Endothelial cell of umbilical vein (primary cell): Measurements from ENCODE around the gene DMD. TPM values are rescaled to one million over a fixed set of nuclear protein-coding genes. Genes with fewer than 3 reads are reported as not detected.

Source experiments
- BruUV-seq: library from RNA; stranded (reverse); fragments of 400-500 nt; replicated peaks from 2 replicates; lab custom pipeline; 2021; lab: Mats Ljungman, UMichigan
- CTCF ChIA-PET: fragments of 300-600, 350-600 bp; sonication (Branson Sonifier 250); formaldehyde crosslinking; loops from one replicate; lab custom pipeline; 2021; ENCODE audit warnings: antibody characterized with exemption, inconsistent platforms; lab: Charles Lee
- POLR2A ChIA-PET: fragments of 300-600, 350-600 bp; sonication (Branson Sonifier 250); formaldehyde crosslinking; loops from one replicate; lab custom pipeline; 2021; ENCODE audit warnings: antibody characterized with exemption, inconsistent platforms; lab: Charles Lee
- DNase-seq: peaks from one replicate; pipeline ENCODE4 v3.0.0-alpha.2; 2011; ENCODE audit warnings: low read depth, low spot score
- FAIRE-seq: peaks from 2 replicates; lab custom pipeline; 2011; peaks lifted over from hg19 to GRCh38; lab: Jason Lieb, UNC
- H2AFZ ChIP-seq: 2 replicates; pipeline ENCODE4 v1.6.0; 2012; ENCODE audit warnings: low read depth, low read length, control low read depth, inconsistent platforms
- H3K27ac ChIP-seq: 2 replicates; pipeline ENCODE4 v1.5.1; 2011; ENCODE audit warnings: low read depth, mild to moderate bottlenecking, control low read depth, low read length, moderate library complexity; ENCODE audit not compliant: insufficient read depth
- H3K27me3 ChIP-seq, 2 experiments: 2 replicates each; pipeline versions ENCODE4 v1.6.0 to v1.6.1; 2011; ENCODE audit warnings: low read length in 2 of 2, mixed read lengths in 1 of 2; ENCODE audit not compliant: control insufficient read depth in 2 of 2, insufficient read depth in 2 of 2
- H3K36me3 ChIP-seq, 2 experiments: 2 replicates in 1 of 2; 3 replicates in 1 of 2; pipeline ENCODE4 v1.5.1; 2011; ENCODE audit warnings: low read length in 2 of 2, mild to moderate bottlenecking in 1 of 2, moderate library complexity in 1 of 2; ENCODE audit not compliant: control insufficient read depth in 2 of 2, insufficient read depth in 2 of 2; ENCODE audit errors: extremely low read depth in 1 of 2
- H3K4me1 ChIP-seq: 3 replicates; pipeline ENCODE4 v1.5.1; 2011; ENCODE audit warnings: mild to moderate bottlenecking, low read length; ENCODE audit not compliant: control insufficient read depth, insufficient read depth; ENCODE audit errors: extremely low read depth
- H3K4me2 ChIP-seq: 2 replicates; pipeline ENCODE4 v1.6.1; 2011; ENCODE audit warnings: low read length, control low read depth, mixed read lengths; ENCODE audit not compliant: insufficient read depth
- H3K4me3 ChIP-seq, 3 experiments: fragments of 200-600 bp in 1 of 3; sonication (generic), shearing (Covaris generic) in 1 of 3; replicated peaks in 1 of 3; 2 replicates each; pipeline ENCODE4 v1.5.1; 2011 to 2016; ENCODE audit warnings: control low read depth in 3 of 3, low read length in 3 of 3, mild to moderate bottlenecking in 2 of 3, inconsistent platforms in 1 of 3, low read depth in 1 of 3, moderate library complexity in 1 of 3; ENCODE audit not compliant: insufficient read depth in 1 of 3
- H3K79me2 ChIP-seq: 2 replicates; pipeline ENCODE4 v1.6.0; 2012; ENCODE audit warnings: low read length, inconsistent platforms; ENCODE audit not compliant: control insufficient read depth, insufficient read depth
- H3K9ac ChIP-seq: replicated peaks from 2 replicates; pipeline ENCODE3; 2011; ENCODE audit warnings: low read length, control low read depth; ENCODE audit not compliant: insufficient read depth; ENCODE audit errors: extremely low read depth
- H3K9me1 ChIP-seq: replicated peaks from 3 replicates; pipeline ENCODE4 v1.6.0; 2011; ENCODE audit warnings: mild to moderate bottlenecking, low read length; ENCODE audit not compliant: control insufficient read depth, insufficient read depth; ENCODE audit errors: extremely low read depth
- H3K9me3 ChIP-seq: replicated peaks from 2 replicates; pipeline ENCODE4 v1.5.1; 2012; ENCODE audit warnings: low read length, inconsistent platforms; ENCODE audit not compliant: control insufficient read depth, insufficient read depth
- H4K20me1 ChIP-seq: replicated peaks from 2 replicates; pipeline ENCODE3; 2011; ENCODE audit warnings: mild to moderate bottlenecking, low read length; ENCODE audit not compliant: control insufficient read depth, insufficient read depth; ENCODE audit errors: extremely low read depth
- EZH2 ChIP-seq: IDR thresholded peaks from 2 replicates; pipeline ENCODE4 v1.6.1; 2012; ENCODE audit warnings: borderline replicate concordance, low read depth, mild to moderate bottlenecking, moderate library complexity, low read length, inconsistent platforms; ENCODE audit not compliant: severe bottlenecking
- FOS ChIP-seq: IDR thresholded peaks from 2 replicates; pipeline ENCODE4 v1.6.1; 2011; ENCODE audit warnings: mild to moderate bottlenecking, low read length, moderate library complexity, borderline replicate concordance; ENCODE audit not compliant: insufficient read depth
- GATA2 ChIP-seq: IDR thresholded peaks from 2 replicates; pipeline ENCODE4 v1.7.0; 2011; ENCODE audit warnings: low read depth, mild to moderate bottlenecking, moderate library complexity, mixed read lengths, low read length; ENCODE audit not compliant: insufficient read length, insufficient read depth
- JUN ChIP-seq: IDR thresholded peaks from 2 replicates; pipeline ENCODE4 v1.6.1; 2011; ENCODE audit warnings: borderline replicate concordance, low read depth; ENCODE audit not compliant: insufficient read length, insufficient read depth
- MYC ChIP-seq: IDR thresholded peaks from one replicate; pipeline ENCODE4 v1.6.1; 2011; ENCODE audit warnings: mild to moderate bottlenecking, low read depth, low read length
- POLR2A ChIP-seq: IDR thresholded peaks from 2 replicates; pipeline ENCODE4 v1.6.1; 2012; ENCODE audit warnings: low read depth, mild to moderate bottlenecking, control low read depth, low read length
- POLR2AphosphoS5 ChIP-seq: IDR thresholded peaks from 2 replicates; pipeline ENCODE4 v1.6.1; 2012; ENCODE audit warnings: low read depth, mild to moderate bottlenecking, control low read depth, low read length, moderate library complexity; ENCODE audit not compliant: insufficient read depth
- dilution Hi-C: fragments of 300-500 bp; cut with MboI; formaldehyde crosslinking; loops from one replicate; pipeline ENCODE4 v1.15.0; 2019; ENCODE audit warnings: low sequenced_read_pairs; ENCODE audit not compliant: extremely low pct_ligation_motif_present
- intact Hi-C: fragments of 100-400 bp; cut with micrococcal nuclease; formaldehyde crosslinking; loops from one replicate; pipeline ENCODE4 v1.10.0; 2022
- polyA plus RNA-seq, 4 experiments: library from polyadenylated mRNA; depleted of rRNA in 3 of 4; stranded (reverse) in 3 of 4; unstranded in 1 of 4; fragments of >200 nt; gene quantifications; 2 replicates each; pipeline versions ENCODE4 v1.2.1 to v1.2.3, GENCODE V29; 2011 to 2012; ENCODE audit warnings: missing spikeins in 1 of 4
- total RNA-seq: library from RNA; stranded (reverse); gene quantifications from 2 replicates; pipeline ENCODE4 v1.2.3, GENCODE V29; 2021
- TF ChIP-seq, protein P1 (sequence below): IDR thresholded peaks from 2 replicates; pipeline ENCODE4 v1.6.1; 2011; ENCODE audit not compliant: insufficient read depth, insufficient read length
- TF ChIP-seq, protein P2 (sequence below), 2 donors: IDR thresholded peaks; 1 replicate in 1 of 2; 2 replicates in 1 of 2; pipeline ENCODE4 v1.5.1; 2011; ENCODE audit warnings: low read length in 2 of 2, mild to moderate bottlenecking in 2 of 2, moderate library complexity in 2 of 2, control low read depth in 1 of 2, inconsistent platforms in 1 of 2, low read depth in 1 of 2; ENCODE audit not compliant: insufficient read depth in 1 of 2; ENCODE audit errors: extremely low read depth in 1 of 2

The DMD gene
- total and polyA plus RNA-seq, 2 donors (not counting 3 experiments of a cell fraction or from before 2014, with no cell fraction given), result 7.3 to 9.0 TPM

GRCh38 chrX:31392513-31392912 lies 1818.8 kb downstream of the DMD start:
- no peak overlapping the region for H3K4me2 ChIP-seq
- intact Hi-C loops, result no loop called here
- no peaks in the 10 kb centered on the region for H3K27me3 ChIP-seq
- no peak overlapping the region for H3K27ac ChIP-seq
- H2AFZ ChIP-seq, result no peak overlapping the region
- no TSS peak for BruUV-seq
- H3K36me3 ChIP-seq, result no peaks in the 10 kb centered on the region
- no peaks in the 10 kb centered on the region for H3K9me3 ChIP-seq
- H3K4me3 ChIP-seq, result no peak overlapping the region
- H4K20me1 ChIP-seq, result no peaks in the 10 kb centered on the region
- H3K79me2 ChIP-seq, result no peaks in the 10 kb centered on the region
- POLR2A ChIA-PET, result no interaction called here
- dilution Hi-C loops, result no loop called here
- FAIRE-seq, result no peak
- no peaks in the 10 kb centered on the region for H3K9me1 ChIP-seq
- CTCF ChIA-PET, result no interaction called here
- no peak for TF ChIP-seq GATA2
- no peak for TF ChIP-seq MYC
- no peak for TF ChIP-seq POLR2AphosphoS5
- TF ChIP-seq JUN, result no peak
- TF ChIP-seq, protein P1, sequence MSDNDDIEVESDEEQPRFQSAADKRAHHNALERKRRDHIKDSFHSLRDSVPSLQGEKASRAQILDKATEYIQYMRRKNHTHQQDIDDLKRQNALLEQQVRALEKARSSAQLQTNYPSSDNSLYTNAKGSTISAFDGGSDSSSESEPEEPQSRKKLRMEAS, result no peak
- no peak for TF ChIP-seq POLR2A
- TF ChIP-seq EZH2, result no peak
- TF ChIP-seq, protein P2, sequence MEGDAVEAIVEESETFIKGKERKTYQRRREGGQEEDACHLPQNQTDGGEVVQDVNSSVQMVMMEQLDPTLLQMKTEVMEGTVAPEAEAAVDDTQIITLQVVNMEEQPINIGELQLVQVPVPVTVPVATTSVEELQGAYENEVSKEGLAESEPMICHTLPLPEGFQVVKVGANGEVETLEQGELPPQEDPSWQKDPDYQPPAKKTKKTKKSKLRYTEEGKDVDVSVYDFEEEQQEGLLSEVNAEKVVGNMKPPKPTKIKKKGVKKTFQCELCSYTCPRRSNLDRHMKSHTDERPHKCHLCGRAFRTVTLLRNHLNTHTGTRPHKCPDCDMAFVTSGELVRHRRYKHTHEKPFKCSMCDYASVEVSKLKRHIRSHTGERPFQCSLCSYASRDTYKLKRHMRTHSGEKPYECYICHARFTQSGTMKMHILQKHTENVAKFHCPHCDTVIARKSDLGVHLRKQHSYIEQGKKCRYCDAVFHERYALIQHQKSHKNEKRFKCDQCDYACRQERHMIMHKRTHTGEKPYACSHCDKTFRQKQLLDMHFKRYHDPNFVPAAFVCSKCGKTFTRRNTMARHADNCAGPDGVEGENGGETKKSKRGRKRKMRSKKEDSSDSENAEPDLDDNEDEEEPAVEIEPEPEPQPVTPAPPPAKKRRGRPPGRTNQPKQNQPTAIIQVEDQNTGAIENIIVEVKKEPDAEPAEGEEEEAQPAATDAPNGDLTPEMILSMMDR (IDR thresholded peaks at IDR 0.05; ENCODE audit: extremely low read depth in 1 of 2, insufficient read depth in 1 of 2, low read depth in 1 of 2, low read length in 2 of 2), result no peak
- no peak for TF ChIP-seq FOS
- no peak for DNase-seq
- H3K4me1 ChIP-seq, result no peaks in the 10 kb centered on the region
- H3K9ac ChIP-seq, result no peak overlapping the region
